IMR-90 (cell line): ENCODE measurements around the gene MR1. TPM values are rescaled to one million over a fixed set of nuclear protein-coding genes. Genes with fewer than 3 reads are reported as not detected.
"Not testable (repeated sequence)": the region's sequence is repeated elsewhere in the genome, so short reads cannot be mapped to it uniquely, and the experiment has no call there.

Experiments used
- ATAC-seq: fragments of 200-7000 bp; cut with Tn5 transposase; 2 replicates; pipeline ENCODE4 v1.9.1; 2020; ENCODE audit warnings: low read depth, mild to moderate bottlenecking, moderate library complexity
- BruUV-seq: library from RNA; stranded (reverse); fragments of 400-500 nt; replicated peaks from 2 replicates; lab custom pipeline; 2021; lab: Mats Ljungman, UMichigan
- CTCF ChIA-PET: fragments of 300-600 bp; formaldehyde crosslinking; extraction: SDS; loops from one replicate; lab custom pipeline; 2021; ENCODE audit warnings: antibody characterized with exemption; lab: Yijun Ruan, JAX
- POLR2A ChIA-PET: fragments of 300-600 bp; sonication (Branson Sonifier 250); formaldehyde crosslinking; loops from one replicate; lab custom pipeline; 2022; ENCODE audit warnings: antibody characterized with exemption; ENCODE audit not compliant: unreplicated experiment; lab: Charles Lee
- DNase-seq: peaks from one replicate; pipeline ENCODE4 v3.0.0; 2013
- H2AFZ ChIP-seq: replicated peaks from 2 replicates; pipeline ENCODE3; 2013; ENCODE audit warnings: low read length, mild to moderate bottlenecking; ENCODE audit not compliant: poor library complexity
- H2AK5ac ChIP-seq: 2 replicates; pipeline ENCODE4 v1.6.1; 2013; ENCODE audit warnings: low read depth, low read length, inconsistent platforms
- H2AK9ac ChIP-seq: replicated peaks from 2 replicates; pipeline ENCODE3; 2013; ENCODE audit warnings: mild to moderate bottlenecking, low read depth, low read length, moderate library complexity; ENCODE audit not compliant: poor library complexity
- H2BK120ac ChIP-seq: 2 replicates; pipeline ENCODE4 v1.6.1; 2013; ENCODE audit warnings: low read depth, low read length, inconsistent platforms
- H2BK15ac ChIP-seq: 3 replicates; pipeline ENCODE4 v1.6.1; 2013; ENCODE audit warnings: low read depth, low read length, inconsistent platforms
- H2BK20ac ChIP-seq: 2 replicates; pipeline ENCODE4 v1.6.1; 2013; ENCODE audit warnings: low read depth, mild to moderate bottlenecking, inconsistent platforms, low read length, moderate library complexity
- H2BK5ac ChIP-seq: 2 replicates; pipeline ENCODE4 v1.6.1; 2013; ENCODE audit warnings: mild to moderate bottlenecking, low read depth, low read length, inconsistent platforms; ENCODE audit not compliant: poor library complexity, severe bottlenecking
- H3K14ac ChIP-seq: replicated peaks from 2 replicates; pipeline ENCODE4 v1.6.1; 2013; ENCODE audit warnings: low read depth, low read length, inconsistent platforms
- H3K18ac ChIP-seq: 2 replicates; pipeline ENCODE4 v1.6.1; 2013; ENCODE audit warnings: low read depth, low read length, control low read depth
- H3K23ac ChIP-seq: 2 replicates; pipeline ENCODE4 v1.6.1; 2013; ENCODE audit warnings: low read depth, low read length, inconsistent platforms
- H3K27ac ChIP-seq: 2 replicates; pipeline ENCODE4 v1.5.1; 2013; ENCODE audit warnings: mild to moderate bottlenecking, control low read depth, low read length; ENCODE audit not compliant: insufficient read depth
- H3K27me3 ChIP-seq: 2 replicates; pipeline ENCODE4 v1.6.1; 2013; ENCODE audit warnings: low read length; ENCODE audit not compliant: control insufficient read depth, insufficient read depth
- H3K36me3 ChIP-seq: 2 replicates; pipeline ENCODE4 v1.6.1; 2013; ENCODE audit warnings: low read length, mixed read lengths; ENCODE audit not compliant: control insufficient read depth, insufficient read depth
- H3K4ac ChIP-seq: 2 replicates; pipeline ENCODE4 v1.6.1; 2013; ENCODE audit warnings: low read depth, low read length, inconsistent platforms
- H3K4me1 ChIP-seq: 2 replicates; pipeline ENCODE4 v1.6.1; 2013; ENCODE audit warnings: low read length, mixed read lengths; ENCODE audit not compliant: control insufficient read depth, insufficient read depth
- H3K4me2 ChIP-seq: 2 replicates; pipeline ENCODE4 v1.6.1; 2013; ENCODE audit warnings: low read depth, mild to moderate bottlenecking, control low read depth, low read length, moderate library complexity
- H3K4me3 ChIP-seq: 2 replicates; pipeline ENCODE4 v1.5.1; 2013; ENCODE audit warnings: low read depth, mild to moderate bottlenecking, control low read depth, low read length, moderate library complexity; ENCODE audit not compliant: insufficient read depth
- H3K56ac ChIP-seq: 2 replicates; pipeline ENCODE4 v1.6.1; 2013; ENCODE audit warnings: low read length, inconsistent platforms; ENCODE audit not compliant: insufficient read depth; ENCODE audit errors: extremely low read depth
- H3K79me1 ChIP-seq, 2 experiments: 2 replicates each; pipeline ENCODE4 v1.6.1; 2013; ENCODE audit warnings: low read length in 2 of 2, inconsistent platforms in 1 of 2, low read depth in 1 of 2
- H3K9ac ChIP-seq: 2 replicates; pipeline ENCODE4 v1.6.1; 2013; ENCODE audit warnings: low read depth, low read length, control low read depth
- H3K9me1 ChIP-seq: 2 replicates; pipeline ENCODE4 v1.6.1; 2013; ENCODE audit warnings: low read length, inconsistent platforms; ENCODE audit not compliant: insufficient read depth
- H3K9me3 ChIP-seq: 2 replicates; pipeline ENCODE4 v1.6.1; 2013; ENCODE audit warnings: low read length; ENCODE audit not compliant: control insufficient read depth, insufficient read depth
- H4K20me1 ChIP-seq: 2 replicates; pipeline ENCODE4 v1.6.1; 2013; ENCODE audit warnings: low read length, inconsistent platforms; ENCODE audit not compliant: insufficient read depth
- H4K5ac ChIP-seq: 2 replicates; pipeline ENCODE4 v1.6.1; 2013; ENCODE audit warnings: mild to moderate bottlenecking, low read depth, low read length, control low read depth
- H4K8ac ChIP-seq, 2 experiments: 2 replicates each; pipeline ENCODE4 v1.6.1; 2013; ENCODE audit warnings: low read depth in 2 of 2, low read length in 2 of 2, control low read depth in 1 of 2, inconsistent platforms in 1 of 2
- H4K91ac ChIP-seq: 2 replicates; pipeline ENCODE4 v1.6.1; 2013; ENCODE audit warnings: low read depth, low read length, inconsistent platforms; ENCODE audit not compliant: insufficient read depth
- MAZ ChIP-seq: IDR thresholded peaks from 2 replicates; pipeline ENCODE4 v1.6.1; 2012; ENCODE audit warnings: low read depth, mild to moderate bottlenecking, low read length, improper control_type of control experiment, moderate library complexity, borderline replicate concordance
- WGBS, 2 experiments: methylation state at CpG; one replicate each; pipeline versions ENCODE4 v1.1.5 to v1.1.7; 2013; ENCODE audit warnings: missing lambda C conversion rate in 2 of 2; ENCODE audit not compliant: insufficient read length in 1 of 2; ENCODE audit errors: extremely low coverage in 2 of 2; 5-methylcytosine and 5-hydroxymethylcytosine counted together
- dilution Hi-C: fragments of 300-500 bp; cut with HindIII; formaldehyde crosslinking; loops from one replicate; pipeline ENCODE4 v1.14.3; 2018; ENCODE audit warnings: low sequenced_read_pairs; ENCODE audit not compliant: unreplicated experiment
- in situ Hi-C: fragments of 300-500 bp; cut with MboI; formaldehyde crosslinking; loops from 3 replicates; pipeline ENCODE4 v1.14.3; 2019; ENCODE audit warnings: low sequenced_read_pairs, inconsistent platforms, mixed read lengths
- intact Hi-C: fragments of 100-400 bp; cut with micrococcal nuclease; formaldehyde crosslinking; loops from 2 replicates; pipeline ENCODE4 v1.10.0; 2022
- polyA plus RNA-seq, 3 experiments: library from polyadenylated mRNA; depleted of rRNA; stranded (reverse); fragments of >200 nt; gene quantifications; 2 replicates each; pipeline ENCODE4 v1.2.3, GENCODE V29; 2012; ENCODE audit warnings: low replicate concordance in 1 of 3
- total RNA-seq: library from RNA; depleted of rRNA; stranded (reverse); fragments of >200 nt; gene quantifications from 2 replicates; pipeline ENCODE4 v1.2.3, GENCODE V29; 2012

The MR1 gene
- total and polyA plus RNA-seq, 2 of the 4 experiments (the other 2 are of a cell fraction): 6.0 to 6.1 TPM

GRCh38 chr1:181060066-181060465 lies 26.3 kb downstream of the MR1 start:
- H3K4ac ChIP-seq: no peak overlapping the region
- ChIA-PET POLR2A (no interaction called here), CTCF (no interaction called here)
- no peaks in the 10 kb centered on the region for H3K27me3 ChIP-seq
- no peak overlapping the region for H4K8ac ChIP-seq
- no peak overlapping the region for H2AFZ ChIP-seq
- no peak overlapping the region for H2BK120ac ChIP-seq
- no peak overlapping the region for H3K56ac ChIP-seq
- H2BK15ac ChIP-seq: no peak overlapping the region
- H4K20me1 ChIP-seq: no peaks in the 10 kb centered on the region
- no peak overlapping the region for H3K4me3 ChIP-seq
- H3K23ac ChIP-seq: no peak overlapping the region
- no peak overlapping the region for H3K27ac ChIP-seq
- peaks cover 3% of the 10 kb centered on the region for H3K9me3 ChIP-seq
- no peak overlapping the region for H3K4me2 ChIP-seq
- no peak overlapping the region for H2AK9ac ChIP-seq
- DNase-seq (no peak), ATAC-seq (no peak)
- H3K18ac ChIP-seq: no peak overlapping the region
- no peak overlapping the region for H4K5ac ChIP-seq
- TF ChIP-seq MAZ: no peak
- H2AK5ac ChIP-seq: no peak overlapping the region
- intact Hi-C loops: no loop called here
- 100% methylated on average over 1 of the region's 1 CpG; no CpG with 5 or more reads in 1 of the 2 experiments for WGBS, 2 experiments
- H3K9me1 ChIP-seq: no peaks in the 10 kb centered on the region
- H2BK5ac ChIP-seq: no peak overlapping the region
- H3K79me1 ChIP-seq: no peaks in the 10 kb centered on the region
- peaks cover 3% of the 10 kb centered on the region for H3K4me1 ChIP-seq
- no peak overlapping the region for H4K91ac ChIP-seq
- no TSS peak for BruUV-seq
- dilution Hi-C loops: no loop called here
- H3K9ac ChIP-seq: no peak overlapping the region
- H2BK20ac ChIP-seq: no peak overlapping the region
- no peaks in the 10 kb centered on the region for H3K36me3 ChIP-seq
- in situ Hi-C loops: no loop called here
- H3K14ac ChIP-seq: no peak overlapping the region

DNA sequence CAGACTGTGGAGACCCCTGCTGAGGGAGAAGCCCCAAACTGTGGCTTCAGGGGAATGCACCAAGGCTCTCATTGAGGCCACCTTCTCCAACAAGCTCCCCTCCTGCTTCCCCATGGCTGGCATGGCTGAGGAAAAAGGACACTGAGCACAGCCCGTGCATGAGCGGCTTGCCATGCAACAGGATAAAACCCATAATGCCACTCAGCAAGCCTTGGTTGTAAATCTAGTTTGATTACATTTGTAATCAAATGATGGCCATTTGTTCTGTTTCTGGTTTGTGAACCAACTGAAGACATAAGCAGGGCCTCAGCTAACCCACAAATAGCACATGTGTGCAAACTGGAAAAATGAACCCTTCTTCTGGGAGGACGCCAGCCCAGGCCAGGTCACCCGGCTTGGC lies 27.2 kb downstream of the MR1 start:
- H3K27ac ChIP-seq, H3K4me2 ChIP-seq, H3K14ac ChIP-seq, H2AFZ ChIP-seq, H2BK20ac ChIP-seq, H3K56ac ChIP-seq, H4K5ac ChIP-seq, CTCF ChIA-PET, H2BK5ac ChIP-seq, H4K91ac ChIP-seq, H3K36me3 ChIP-seq, H3K4me3 ChIP-seq, H3K18ac ChIP-seq, H2BK120ac ChIP-seq, ATAC-seq, H2AK5ac ChIP-seq, H3K9ac ChIP-seq, DNase-seq, BruUV-seq, H3K4ac ChIP-seq, H2BK15ac ChIP-seq, H3K27me3 ChIP-seq, in situ Hi-C loops, H3K9me1 ChIP-seq, H3K9me3 ChIP-seq, POLR2A ChIA-PET, H3K4me1 ChIP-seq, intact Hi-C loops, H4K20me1 ChIP-seq, H3K79me1 ChIP-seq, H3K23ac ChIP-seq, H4K8ac ChIP-seq, H2AK9ac ChIP-seq, dilution Hi-C loops: not testable (repeated sequence)
- no CpG with 5 or more reads among the region's 4 CpGs for WGBS, 2 experiments
